ENCODE results near the gene AGAP5.
"Not testable (repeated sequence)": the region's sequence is repeated elsewhere in the genome, so short reads cannot be mapped to it uniquely, and the experiment has no call there.

DNA sequence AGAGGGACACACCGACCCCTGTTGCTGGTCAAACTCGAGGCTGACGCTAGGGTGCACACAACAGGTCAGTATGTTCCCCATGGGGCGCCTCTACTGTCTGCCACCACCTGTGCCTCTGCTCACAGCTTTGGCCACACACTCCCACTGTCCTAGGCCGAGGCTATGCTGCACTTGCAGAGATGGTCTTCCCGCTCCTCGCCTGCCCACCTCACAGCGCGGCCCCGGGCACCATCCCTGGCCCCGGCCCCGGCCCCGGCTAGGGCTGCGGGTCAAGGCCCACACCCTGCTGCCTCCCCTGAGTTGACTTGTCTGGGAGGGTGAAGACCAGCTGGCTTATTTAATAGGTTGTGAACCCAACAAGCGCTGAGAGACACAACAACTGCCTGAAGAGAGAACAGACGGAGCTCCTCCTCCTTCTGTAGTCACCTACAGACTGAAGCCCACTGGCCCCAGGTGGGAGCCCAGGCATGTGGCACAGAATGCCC is at the start of gene AGAP5:
- TF ChIP-seq, protein P1, sequence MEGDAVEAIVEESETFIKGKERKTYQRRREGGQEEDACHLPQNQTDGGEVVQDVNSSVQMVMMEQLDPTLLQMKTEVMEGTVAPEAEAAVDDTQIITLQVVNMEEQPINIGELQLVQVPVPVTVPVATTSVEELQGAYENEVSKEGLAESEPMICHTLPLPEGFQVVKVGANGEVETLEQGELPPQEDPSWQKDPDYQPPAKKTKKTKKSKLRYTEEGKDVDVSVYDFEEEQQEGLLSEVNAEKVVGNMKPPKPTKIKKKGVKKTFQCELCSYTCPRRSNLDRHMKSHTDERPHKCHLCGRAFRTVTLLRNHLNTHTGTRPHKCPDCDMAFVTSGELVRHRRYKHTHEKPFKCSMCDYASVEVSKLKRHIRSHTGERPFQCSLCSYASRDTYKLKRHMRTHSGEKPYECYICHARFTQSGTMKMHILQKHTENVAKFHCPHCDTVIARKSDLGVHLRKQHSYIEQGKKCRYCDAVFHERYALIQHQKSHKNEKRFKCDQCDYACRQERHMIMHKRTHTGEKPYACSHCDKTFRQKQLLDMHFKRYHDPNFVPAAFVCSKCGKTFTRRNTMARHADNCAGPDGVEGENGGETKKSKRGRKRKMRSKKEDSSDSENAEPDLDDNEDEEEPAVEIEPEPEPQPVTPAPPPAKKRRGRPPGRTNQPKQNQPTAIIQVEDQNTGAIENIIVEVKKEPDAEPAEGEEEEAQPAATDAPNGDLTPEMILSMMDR (IDR thresholded peaks at IDR 0.05) = not testable (repeated sequence)
- TF ChIP-seq POLR2A (IDR thresholded peaks at IDR 0.05) = not testable (repeated sequence)

Measured in testis (tissue), 2 donors.